GM23338 (cell line): Measurements from ENCODE around the gene SEPTIN3. TPM values are rescaled to one million over a fixed set of nuclear protein-coding genes. Genes with fewer than 3 reads are reported as not detected.

Source experiments
- ATAC-seq: fragments of 200-7000 bp; cut with Tn5 transposase; 3 replicates; pipeline ENCODE4 v1.9.1; 2020
- DNase-seq: peaks from one replicate; pipeline ENCODE4 v3.0.0-alpha.2; 2015; ENCODE audit warnings: low spot score
- H2AFZ ChIP-seq: fragments of 200-600 bp; sonication (generic); 2 replicates; pipeline ENCODE4 v1.8.0; 2016; ENCODE audit warnings: antibody characterized with exemption, mild to moderate bottlenecking, moderate library complexity
- H3F3A ChIP-seq: fragments of 200-600 bp; sonication (generic); replicated peaks from 2 replicates; pipeline ENCODE4 v1.8.0; 2017; ENCODE audit warnings: antibody characterized with exemption, mixed run types, low read depth
- H3K27ac ChIP-seq: fragments of 200-600 bp; sonication (generic); 2 replicates; pipeline ENCODE4 v1.6.1; 2016; ENCODE audit warnings: low read depth
- H3K27me3 ChIP-seq: fragments of 200-600 bp; sonication (generic); 2 replicates; pipeline ENCODE4 v1.8.0; 2016; ENCODE audit warnings: mild to moderate bottlenecking, mixed run types, moderate library complexity; ENCODE audit not compliant: insufficient read depth
- H3K36me3 ChIP-seq: fragments of 200-600 bp; sonication (generic); 2 replicates; pipeline ENCODE4 v1.8.0; 2016; ENCODE audit warnings: mild to moderate bottlenecking; ENCODE audit not compliant: insufficient read depth
- H3K4me1 ChIP-seq: fragments of 200-600 bp; sonication (generic); 2 replicates; pipeline ENCODE4 v1.8.0; 2016; ENCODE audit warnings: mild to moderate bottlenecking, moderate library complexity; ENCODE audit not compliant: insufficient read depth
- H3K4me2 ChIP-seq: fragments of 200-600 bp; sonication (generic); 2 replicates; pipeline ENCODE4 v1.7.1; 2017; ENCODE audit warnings: mixed run types
- H3K4me3 ChIP-seq: fragments of 200-600 bp; sonication (generic); 2 replicates; pipeline ENCODE4 v1.6.1; 2016; ENCODE audit warnings: mixed run types
- H3K79me2 ChIP-seq: fragments of 200-600 bp; sonication (generic); replicated peaks from 2 replicates; pipeline ENCODE4 v1.8.0; 2017; ENCODE audit warnings: mild to moderate bottlenecking; ENCODE audit not compliant: insufficient read depth
- H3K9me2 ChIP-seq: fragments of 200-600 bp; sonication (generic); 2 replicates; pipeline ENCODE4 v1.8.0; 2017; ENCODE audit not compliant: insufficient read depth
- H4K20me1 ChIP-seq: fragments of 200-600 bp; sonication (generic); replicated peaks from 2 replicates; pipeline ENCODE4 v1.8.0; 2017; ENCODE audit warnings: mild to moderate bottlenecking; ENCODE audit not compliant: insufficient read depth
- H3K27ac Mint-ChIP-seq: 2 replicates; pipeline ENCODE4 v1.8.0; 2020; ENCODE audit warnings: inconsistent platforms, mild to moderate bottlenecking, moderate library complexity, mixed read lengths
- H3K27me3 Mint-ChIP-seq: 3 replicates; pipeline ENCODE4 v1.8.0; 2022; ENCODE audit warnings: low read depth, mild to moderate bottlenecking, moderate library complexity, mixed read lengths, inconsistent platforms; ENCODE audit not compliant: insufficient read depth, poor library complexity
- H3K36me3 Mint-ChIP-seq: 3 replicates; pipeline ENCODE4 v1.8.0; 2021; ENCODE audit warnings: low read depth, mild to moderate bottlenecking, inconsistent platforms, moderate library complexity, mixed read lengths
- H3K4me1 Mint-ChIP-seq: 3 replicates; pipeline ENCODE4 v1.8.0; 2020; ENCODE audit warnings: mild to moderate bottlenecking, inconsistent platforms, mixed read lengths
- H3K4me3 Mint-ChIP-seq: 3 replicates; pipeline ENCODE4 v1.8.0; 2021; ENCODE audit warnings: moderate library complexity, mild to moderate bottlenecking, inconsistent platforms, mixed read lengths
- H3K9me3 Mint-ChIP-seq: 3 replicates; pipeline ENCODE4 v1.8.0; 2020; ENCODE audit warnings: moderate library complexity, mild to moderate bottlenecking, inconsistent platforms, mixed read lengths
- CREB1 ChIP-seq: fragments of 250-450 bp; sonication (Bioruptor Pico); IDR thresholded peaks from 2 replicates; pipeline ENCODE4 v1.5.0; 2020; ENCODE audit warnings: low read depth, mild to moderate bottlenecking, moderate library complexity
- ETS1 ChIP-seq: IDR thresholded peaks from 2 replicates; pipeline ENCODE4 v1.6.1; 2016; ENCODE audit warnings: antibody characterized with exemption
- EZH2 ChIP-seq: fragments of 200-600 bp; sonication (generic); IDR thresholded peaks from one replicate; pipeline ENCODE4 v1.8.0; 2017; ENCODE audit warnings: antibody characterized with exemption, mild to moderate bottlenecking, low read depth; ENCODE audit not compliant: unreplicated experiment
- EZH2phosphoT487 ChIP-seq: fragments of 200-600 bp; sonication (generic); IDR thresholded peaks from one replicate; pipeline ENCODE4 v1.8.1; 2018; ENCODE audit warnings: antibody characterized with exemption; ENCODE audit not compliant: unreplicated experiment
- NANOG ChIP-seq: IDR thresholded peaks from 2 replicates; pipeline ENCODE4 v1.6.1; 2016; ENCODE audit warnings: antibody characterized with exemption, borderline replicate concordance
- STAT1 ChIP-seq: IDR thresholded peaks from one replicate; pipeline ENCODE4 v1.6.1; 2016; ENCODE audit warnings: antibody characterized with exemption; ENCODE audit not compliant: unreplicated experiment
- ZNF114 ChIP-seq: fragments of 250-450 bp; sonication (Bioruptor Pico); IDR thresholded peaks from 2 replicates; pipeline ENCODE4 v1.5.0; 2020; ENCODE audit warnings: mild to moderate bottlenecking, moderate library complexity
- polyA plus RNA-seq: library from polyadenylated mRNA; unstranded; fragments of >200 nt; fragmentation: Nextera tagmentation; extraction: Ambion mirVana; gene quantifications from 2 replicates; pipeline ENCODE4 v1.2.1, GENCODE V29; 2016
- total RNA-seq: library from RNA; depleted of rRNA; stranded (reverse); fragments of >200 nt; shearing (Covaris generic); gene quantifications from 2 replicates; pipeline ENCODE4 v1.2.3, GENCODE V29; 2014
- TF ChIP-seq, protein P1 (sequence below): IDR thresholded peaks from one replicate; pipeline ENCODE4 v1.6.1; 2018; ENCODE audit warnings: antibody characterized with exemption; ENCODE audit not compliant: unreplicated experiment
- TF ChIP-seq, protein P2 (sequence below), 2 experiments: fragments of 200-600 bp in 1 of 2; sonication (generic) in 1 of 2; conservative IDR thresholded peaks; 2 replicates each; pipeline versions ENCODE4 v1.5.1 to v1.6.1; 2016 to 2017; ENCODE audit warnings: antibody characterized with exemption in 2 of 2, low read depth in 2 of 2, mild to moderate bottlenecking in 2 of 2, moderate library complexity in 1 of 2

SEPTIN3 gene
- total and polyA plus RNA-seq, 2 experiments from 2014 or later = 16.4 to 28.4 TPM

DNA sequence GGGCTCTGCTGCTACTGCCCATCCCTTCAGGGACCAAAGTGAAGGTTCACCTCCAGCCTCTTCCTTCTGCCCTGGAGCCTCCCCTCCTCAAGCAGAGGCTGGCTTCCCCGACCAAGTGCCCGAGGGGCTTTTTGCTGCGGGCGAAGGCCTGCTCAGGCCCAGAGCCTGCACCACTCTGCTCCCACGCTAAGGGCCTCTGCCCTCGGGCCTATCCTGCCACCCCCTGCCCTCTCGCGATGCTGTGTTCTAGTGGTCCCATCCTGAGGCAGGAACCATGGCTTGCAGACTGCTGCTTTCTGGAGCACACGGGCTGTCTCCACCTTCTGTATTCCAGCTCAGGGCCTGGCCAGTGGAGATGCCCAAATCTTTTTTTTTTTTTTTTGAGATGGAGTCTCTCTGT, 33.7 kb upstream of the SEPTIN3 start:
- Histone ChIP-seq H3F3A (peaks cover 8% of the 10 kb centered on the region), H3K79me2 (no peaks in the 10 kb centered on the region), H3K27ac (no peak overlapping the region), H4K20me1 (peaks cover 10% of the 10 kb centered on the region), H3K4me1 (no peaks in the 10 kb centered on the region), H3K27me3 (0 out of 2 replicates have a peak, but pooled peaks cover 2% of the 10 kb centered on the region), H3K4me2 (no peak overlapping the region), H3K36me3 (peaks cover 8% of the 10 kb centered on the region; the same call in 1 of the 2 replicates), H3K4me3 (no peak overlapping the region), H3K9me2 (no peaks in the 10 kb centered on the region), H2AFZ (no peak overlapping the region)
- peaks cover 40% of the 10 kb centered on the region for H3K36me3 Mint-ChIP-seq
- H3K4me3 Mint-ChIP-seq = no peak overlapping the region; the same call in 2 of the 3 replicates
- peaks cover 17% of the 10 kb centered on the region for H3K27me3 Mint-ChIP-seq
- H3K9me3 Mint-ChIP-seq = no peaks in the 10 kb centered on the region
- TF ChIP-seq CREB1 (CRISPR knock-in tag) (no peak), EZH2phosphoT487 (no peak), EZH2 (no peak), ZNF114 (CRISPR knock-in tag) (no peak), STAT1 (no peak)
- TF ChIP-seq, protein P1, sequence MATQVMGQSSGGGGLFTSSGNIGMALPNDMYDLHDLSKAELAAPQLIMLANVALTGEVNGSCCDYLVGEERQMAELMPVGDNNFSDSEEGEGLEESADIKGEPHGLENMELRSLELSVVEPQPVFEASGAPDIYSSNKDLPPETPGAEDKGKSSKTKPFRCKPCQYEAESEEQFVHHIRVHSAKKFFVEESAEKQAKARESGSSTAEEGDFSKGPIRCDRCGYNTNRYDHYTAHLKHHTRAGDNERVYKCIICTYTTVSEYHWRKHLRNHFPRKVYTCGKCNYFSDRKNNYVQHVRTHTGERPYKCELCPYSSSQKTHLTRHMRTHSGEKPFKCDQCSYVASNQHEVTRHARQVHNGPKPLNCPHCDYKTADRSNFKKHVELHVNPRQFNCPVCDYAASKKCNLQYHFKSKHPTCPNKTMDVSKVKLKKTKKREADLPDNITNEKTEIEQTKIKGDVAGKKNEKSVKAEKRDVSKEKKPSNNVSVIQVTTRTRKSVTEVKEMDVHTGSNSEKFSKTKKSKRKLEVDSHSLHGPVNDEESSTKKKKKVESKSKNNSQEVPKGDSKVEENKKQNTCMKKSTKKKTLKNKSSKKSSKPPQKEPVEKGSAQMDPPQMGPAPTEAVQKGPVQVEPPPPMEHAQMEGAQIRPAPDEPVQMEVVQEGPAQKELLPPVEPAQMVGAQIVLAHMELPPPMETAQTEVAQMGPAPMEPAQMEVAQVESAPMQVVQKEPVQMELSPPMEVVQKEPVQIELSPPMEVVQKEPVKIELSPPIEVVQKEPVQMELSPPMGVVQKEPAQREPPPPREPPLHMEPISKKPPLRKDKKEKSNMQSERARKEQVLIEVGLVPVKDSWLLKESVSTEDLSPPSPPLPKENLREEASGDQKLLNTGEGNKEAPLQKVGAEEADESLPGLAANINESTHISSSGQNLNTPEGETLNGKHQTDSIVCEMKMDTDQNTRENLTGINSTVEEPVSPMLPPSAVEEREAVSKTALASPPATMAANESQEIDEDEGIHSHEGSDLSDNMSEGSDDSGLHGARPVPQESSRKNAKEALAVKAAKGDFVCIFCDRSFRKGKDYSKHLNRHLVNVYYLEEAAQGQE = no peak
- TF ChIP-seq, protein P2, sequence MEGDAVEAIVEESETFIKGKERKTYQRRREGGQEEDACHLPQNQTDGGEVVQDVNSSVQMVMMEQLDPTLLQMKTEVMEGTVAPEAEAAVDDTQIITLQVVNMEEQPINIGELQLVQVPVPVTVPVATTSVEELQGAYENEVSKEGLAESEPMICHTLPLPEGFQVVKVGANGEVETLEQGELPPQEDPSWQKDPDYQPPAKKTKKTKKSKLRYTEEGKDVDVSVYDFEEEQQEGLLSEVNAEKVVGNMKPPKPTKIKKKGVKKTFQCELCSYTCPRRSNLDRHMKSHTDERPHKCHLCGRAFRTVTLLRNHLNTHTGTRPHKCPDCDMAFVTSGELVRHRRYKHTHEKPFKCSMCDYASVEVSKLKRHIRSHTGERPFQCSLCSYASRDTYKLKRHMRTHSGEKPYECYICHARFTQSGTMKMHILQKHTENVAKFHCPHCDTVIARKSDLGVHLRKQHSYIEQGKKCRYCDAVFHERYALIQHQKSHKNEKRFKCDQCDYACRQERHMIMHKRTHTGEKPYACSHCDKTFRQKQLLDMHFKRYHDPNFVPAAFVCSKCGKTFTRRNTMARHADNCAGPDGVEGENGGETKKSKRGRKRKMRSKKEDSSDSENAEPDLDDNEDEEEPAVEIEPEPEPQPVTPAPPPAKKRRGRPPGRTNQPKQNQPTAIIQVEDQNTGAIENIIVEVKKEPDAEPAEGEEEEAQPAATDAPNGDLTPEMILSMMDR (conservative IDR thresholded peaks at IDR 0.05; ENCODE audit: low read depth in 2 of 2) = no peak
- ATAC-seq (no peak), DNase-seq (no peak)
- peaks cover 4% of the 10 kb centered on the region; the same call in 2 of the 3 replicates for H3K4me1 Mint-ChIP-seq
- H3K27ac Mint-ChIP-seq = no peak overlapping the region

- Histone ChIP-seq H3F3A (peaks cover 18% of the 10 kb centered on the region), H3K9me2 (no peaks in the 10 kb centered on the region), H3K36me3 (peaks cover 9% of the 10 kb centered on the region; the same call in 1 of the 2 replicates), H2AFZ (no peak overlapping the region), H3K27me3 (no peaks in the 10 kb centered on the region), H3K27ac (no peak overlapping the region), H3K4me3 (no peak overlapping the region), H3K79me2 (no peaks in the 10 kb centered on the region), H3K4me2 (no peak overlapping the region), H3K4me1 (no peaks in the 10 kb centered on the region), H4K20me1 (peaks cover 16% of the 10 kb centered on the region)
- Mint-ChIP-seq H3K4me3 (no peak overlapping the region), H3K36me3 (peaks cover 53% of the 10 kb centered on the region), H3K27ac (no peak overlapping the region), H3K27me3 (peaks cover 13% of the 10 kb centered on the region), H3K9me3 (no peaks in the 10 kb centered on the region), H3K4me1 (peaks cover 4% of the 10 kb centered on the region; the same call in 2 of the 3 replicates)
- ATAC-seq = no peak
- no peak for DNase-seq
- TF ChIP-seq, protein P2 (conservative IDR thresholded peaks at IDR 0.05; ENCODE audit: low read depth in 2 of 2) = no peak
- no peak for TF ChIP-seq ETS1
- TF ChIP-seq ZNF114 (CRISPR knock-in tag) = no peak
- TF ChIP-seq NANOG = no peak
- no peak for TF ChIP-seq EZH2phosphoT487
Measured at GRCh38 chr22:41936894-41937169, 32.4 kb upstream of the SEPTIN3 start.
